H1 (cell line): ENCODE results near the gene RHOU. TPM values are rescaled to one million over a fixed set of nuclear protein-coding genes. Genes with fewer than 3 reads are reported as not detected.

Experiments used
- CTCF ChIA-PET: fragments of 300-600 bp; sonication (Branson Sonifier 250); formaldehyde crosslinking; loops from one replicate; lab custom pipeline; 2021; ENCODE audit not compliant: partially characterized antibody; lab: Charles Lee
- POLR2A ChIA-PET: fragments of 300-600 bp; sonication (Branson Sonifier 250); formaldehyde crosslinking; loops from one replicate; lab custom pipeline; 2021; ENCODE audit warnings: inconsistent platforms; ENCODE audit not compliant: partially characterized antibody; lab: Charles Lee
- DNase-seq, 2 experiments: peaks; one replicate each; pipeline versions ENCODE4 v3.0.0 to v3.0.0-alpha.2; 2010 to 2022; ENCODE audit warnings: low spot score in 2 of 2, low read depth in 1 of 2, mixed read lengths in 1 of 2
- FAIRE-seq: peaks from 2 replicates; lab custom pipeline; 2011; peaks lifted over from hg19 to GRCh38; lab: Jason Lieb, UNC
- H2AFZ ChIP-seq: 2 replicates; pipeline ENCODE4 v1.8.1; 2012; ENCODE audit warnings: low read length, inconsistent platforms
- H2AK5ac ChIP-seq: 2 replicates; pipeline ENCODE4 v1.6.1; 2013; ENCODE audit warnings: low read depth, low read length
- H2BK120ac ChIP-seq: replicated peaks from 2 replicates; pipeline ENCODE3; 2013; ENCODE audit warnings: low read depth, low read length, inconsistent platforms
- H2BK12ac ChIP-seq: 2 replicates; pipeline ENCODE4 v1.6.1; 2013; ENCODE audit warnings: low read depth, low read length
- H2BK15ac ChIP-seq: 2 replicates; pipeline ENCODE4 v1.6.1; 2013; ENCODE audit warnings: low read length
- H2BK20ac ChIP-seq: 2 replicates; pipeline ENCODE4 v1.6.1; 2013; ENCODE audit warnings: low read length
- H2BK5ac ChIP-seq: 2 replicates; pipeline ENCODE4 v1.6.1; 2013; ENCODE audit warnings: low read depth, low read length
- H3K14ac ChIP-seq: 2 replicates; pipeline ENCODE4 v1.6.1; 2013; ENCODE audit warnings: inconsistent platforms; ENCODE audit not compliant: insufficient read length
- H3K18ac ChIP-seq: 2 replicates; pipeline ENCODE4 v1.6.1; 2013; ENCODE audit warnings: low read length; ENCODE audit errors: extremely low read depth
- H3K23ac ChIP-seq: 2 replicates; pipeline ENCODE4 v1.6.1; 2013; ENCODE audit warnings: inconsistent platforms; ENCODE audit not compliant: insufficient read length
- H3K23me2 ChIP-seq: 2 replicates; pipeline ENCODE4 v1.6.1; 2013; ENCODE audit warnings: low read depth, low read length
- H3K27ac ChIP-seq: 2 replicates; pipeline ENCODE4 v1.6.1; 2011; ENCODE audit warnings: low read depth, low read length, inconsistent platforms
- H3K27me3 ChIP-seq, 4 experiments: replicated peaks in 1 of 4; 1 replicate in 1 of 4; 2 replicates in 3 of 4; pipeline versions ENCODE4 v1.6.1 to v1.8.1; 2011 to 2013; ENCODE audit warnings: low read length in 3 of 4, mild to moderate bottlenecking in 3 of 4, inconsistent platforms in 2 of 4, mixed read lengths in 2 of 4, moderate library complexity in 1 of 4; ENCODE audit not compliant: control insufficient read depth in 3 of 4, insufficient read depth in 3 of 4; ENCODE audit errors: extremely low read depth in 1 of 4
- H3K36me3 ChIP-seq, 4 experiments: 2 replicates each; pipeline versions ENCODE4 v1.6.1 to v1.8.1; 2011 to 2013; ENCODE audit warnings: mild to moderate bottlenecking in 4 of 4, low read length in 3 of 4, moderate library complexity in 2 of 4, control low read depth in 1 of 4, inconsistent platforms in 1 of 4; ENCODE audit not compliant: insufficient read depth in 4 of 4, control insufficient read depth in 2 of 4
- H3K4ac ChIP-seq: replicated peaks from 2 replicates; pipeline ENCODE3; 2013; ENCODE audit warnings: low read length, low read depth, mixed read lengths, inconsistent platforms; ENCODE audit not compliant: insufficient read length
- H3K4me1 ChIP-seq, 4 experiments: replicated peaks in 1 of 4; 1 replicate in 1 of 4; 2 replicates in 3 of 4; pipeline versions ENCODE4 v1.6.1 to v1.8.1; 2011 to 2013; ENCODE audit warnings: low read length in 3 of 4, inconsistent platforms in 2 of 4, mixed read lengths in 1 of 4; ENCODE audit not compliant: insufficient read depth in 4 of 4, control insufficient read depth in 3 of 4
- H3K4me2 ChIP-seq, 2 experiments: 2 replicates each; pipeline versions ENCODE4 v1.6.1 to v1.8.1; 2011 to 2013; ENCODE audit warnings: low read depth in 2 of 2, low read length in 2 of 2, control low read depth in 1 of 2, inconsistent platforms in 1 of 2, mild to moderate bottlenecking in 1 of 2; ENCODE audit not compliant: insufficient read depth in 1 of 2
- H3K4me3 ChIP-seq, 4 experiments: fragments of 200-600, 300-600 bp in 1 of 4; sonication (generic), shearing (Covaris generic), sonication (Bioruptor Twin) in 1 of 4; 2 replicates each; pipeline versions ENCODE4 v1.5.1 to v1.8.1; 2011 to 2016; ENCODE audit warnings: low read length in 4 of 4, low read depth in 3 of 4, control low read depth in 2 of 4, inconsistent platforms in 2 of 4, mild to moderate bottlenecking in 2 of 4, mixed read lengths in 1 of 4, moderate library complexity in 1 of 4; ENCODE audit not compliant: insufficient read depth in 2 of 4; ENCODE audit errors: extremely low read depth in 1 of 4
- H3K56ac ChIP-seq: replicated peaks from 2 replicates; pipeline ENCODE3; 2013; ENCODE audit warnings: low read depth, mild to moderate bottlenecking, mixed read lengths, low read length, inconsistent platforms; ENCODE audit not compliant: insufficient read length
- H3K79me1 ChIP-seq: 2 replicates; pipeline ENCODE4 v1.6.1; 2013; ENCODE audit warnings: low read depth, low read length, control low read depth
- H3K79me2 ChIP-seq, 2 experiments: 2 replicates each; pipeline versions ENCODE4 v1.6.1 to v1.8.1; 2012 to 2013; ENCODE audit warnings: low read length in 2 of 2, mild to moderate bottlenecking in 2 of 2, inconsistent platforms in 1 of 2; ENCODE audit not compliant: insufficient read depth in 2 of 2, control insufficient read depth in 1 of 2
- H3K9ac ChIP-seq, 4 experiments: replicated peaks in 1 of 4; 1 replicate in 1 of 4; 2 replicates in 3 of 4; pipeline versions ENCODE4 v1.6.1 to v1.8.1; 2011 to 2013; ENCODE audit warnings: low read depth in 3 of 4, low read length in 3 of 4, control low read depth in 2 of 4, mild to moderate bottlenecking in 2 of 4, moderate library complexity in 2 of 4, inconsistent platforms in 1 of 4; ENCODE audit errors: extremely low read depth in 1 of 4
- H3K9me3 ChIP-seq, 2 experiments: 2 replicates each; pipeline versions ENCODE4 v1.6.1 to v1.8.1; 2012 to 2013; ENCODE audit warnings: mild to moderate bottlenecking in 2 of 2, moderate library complexity in 2 of 2, control low read depth in 1 of 2, inconsistent platforms in 1 of 2, low read depth in 1 of 2, low read length in 1 of 2, mixed read lengths in 1 of 2; ENCODE audit not compliant: insufficient read depth in 2 of 2
- H4K20me1 ChIP-seq, 2 experiments: replicated peaks in 1 of 2; 2 replicates each; pipeline versions ENCODE3 to v1.8.1; 2011 to 2013; ENCODE audit warnings: inconsistent platforms in 2 of 2, low read length in 2 of 2, mild to moderate bottlenecking in 1 of 2; ENCODE audit not compliant: insufficient read depth in 2 of 2, control insufficient read depth in 1 of 2
- H4K5ac ChIP-seq: 2 replicates; pipeline ENCODE4 v1.6.1; 2013; ENCODE audit warnings: low read length, low read depth, mixed read lengths, inconsistent platforms; ENCODE audit not compliant: insufficient read length
- H4K8ac ChIP-seq: 2 replicates; pipeline ENCODE4 v1.8.0; 2013; ENCODE audit warnings: mild to moderate bottlenecking, moderate library complexity, low read length, inconsistent platforms; ENCODE audit not compliant: insufficient read depth; ENCODE audit errors: extremely low read depth
- H4K91ac ChIP-seq: replicated peaks from 2 replicates; pipeline ENCODE3; 2013; ENCODE audit warnings: low read length, mixed read lengths, inconsistent platforms; ENCODE audit not compliant: insufficient read length
- CBX8 ChIP-seq: fragments of 300-800, 300-1000 bp; sonication (generic); IDR thresholded peaks from 2 replicates; pipeline ENCODE4 v1.7.1; 2016; ENCODE audit warnings: low read depth, low read length, borderline replicate concordance
- CHD1 ChIP-seq: IDR thresholded peaks from 2 replicates; pipeline ENCODE4 v1.6.1; 2012; ENCODE audit warnings: low read depth, low read length, improper control_type of control experiment
- CHD2 ChIP-seq: IDR thresholded peaks from 2 replicates; pipeline ENCODE4 v1.6.1; 2012; ENCODE audit warnings: low read length, improper control_type of control experiment
- GTF2F1 ChIP-seq: IDR thresholded peaks from 2 replicates; pipeline ENCODE4 v1.6.1; 2012; ENCODE audit warnings: low read depth, low read length, improper control_type of control experiment, borderline replicate concordance
- JUN ChIP-seq: IDR thresholded peaks from 2 replicates; pipeline ENCODE4 v1.6.1; 2011; ENCODE audit warnings: low read depth, mild to moderate bottlenecking, improper control_type of control experiment, low read length
- KDM1A ChIP-seq: fragments of 200-600, 300-600 bp; sonication (generic); IDR thresholded peaks from 2 replicates; pipeline ENCODE4 v1.7.1; 2016; ENCODE audit warnings: mild to moderate bottlenecking, low read length, borderline replicate concordance
- POLR2A ChIP-seq, 2 experiments: IDR thresholded peaks; 1 replicate in 1 of 2; 2 replicates in 1 of 2; pipeline ENCODE4 v1.6.1; 2011; ENCODE audit warnings: low read depth in 2 of 2, low read length in 2 of 2, mild to moderate bottlenecking in 2 of 2; ENCODE audit errors: control extremely low read depth in 1 of 2
- POLR2AphosphoS5 ChIP-seq: IDR thresholded peaks from 2 replicates; pipeline ENCODE4 v1.6.1; 2011; ENCODE audit warnings: low read depth, low read length
- SUZ12 ChIP-seq: fragments of 200-600 bp; sonication (generic); IDR thresholded peaks from 2 replicates; pipeline ENCODE4 v1.6.1; 2012; ENCODE audit warnings: mild to moderate bottlenecking, inconsistent platforms, low read length, moderate library complexity, mixed read lengths
- WGBS, 2 experiments: shearing (Covaris generic) in 1 of 2; methylation state at CpG; one replicate each; pipeline versions ENCODE4 v1.1.6 to v1.1.7; 2013 to 2015; ENCODE audit warnings: low lambda C conversion rate in 2 of 2, mixed read lengths in 2 of 2, inconsistent platforms in 1 of 2, low coverage in 1 of 2, missing lambda C conversion rate in 1 of 2; ENCODE audit not compliant: insufficient replicate concordance in 2 of 2, insufficient coverage in 1 of 2, insufficient read length in 1 of 2; ENCODE audit errors: extremely low coverage in 1 of 2, missing lambda C conversion rate in 1 of 2; 5-methylcytosine and 5-hydroxymethylcytosine counted together
- polyA plus RNA-seq, 7 experiments: library from polyadenylated mRNA; depleted of rRNA in 3 of 7; stranded (reverse) in 5 of 7; unstranded in 2 of 7; fragments of >200 nt in 5 of 7; fragments of 200-250 nt in 2 of 7; gene quantifications; 1 replicate in 5 of 7; 2 replicates in 1 of 7; 4 replicates in 1 of 7; pipeline versions ENCODE4 v1.2.1 to v1.2.3, GENCODE V29; 2011 to 2013; ENCODE audit warnings: missing spikeins in 2 of 7, mixed read lengths in 2 of 7
- total RNA-seq: library from RNA; stranded (reverse); fragmentation: NEBNext Ultra II Directional; extraction: Animal tissue kit (Norgen Biotek cat#: 25700); gene quantifications from 2 replicates; pipeline ENCODE4 v1.2.1, GENCODE V29; 2021
- TF ChIP-seq, protein P1 (sequence below): IDR thresholded peaks from 2 replicates; pipeline ENCODE4 v1.6.1; 2011; ENCODE audit warnings: low read depth, mild to moderate bottlenecking, low read length; ENCODE audit not compliant: insufficient read depth
- TF ChIP-seq, protein P2 (sequence below), 3 experiments: IDR thresholded peaks; 1 replicate in 2 of 3; 2 replicates in 1 of 3; pipeline versions ENCODE4 v1.5.1 to v1.6.1; 2011; ENCODE audit warnings: low read length in 3 of 3, mild to moderate bottlenecking in 3 of 3, inconsistent platforms in 2 of 3, low read depth in 1 of 3, moderate library complexity in 1 of 3; ENCODE audit not compliant: insufficient read depth in 1 of 3; ENCODE audit errors: control extremely low read depth in 1 of 3

Gene RHOU
- total and polyA plus RNA-seq, 2 of the 8 experiments (the other 6 are each of a cell fraction or from before 2014, with no cell fraction given): 3.0 to 3.4 TPM

DNA sequence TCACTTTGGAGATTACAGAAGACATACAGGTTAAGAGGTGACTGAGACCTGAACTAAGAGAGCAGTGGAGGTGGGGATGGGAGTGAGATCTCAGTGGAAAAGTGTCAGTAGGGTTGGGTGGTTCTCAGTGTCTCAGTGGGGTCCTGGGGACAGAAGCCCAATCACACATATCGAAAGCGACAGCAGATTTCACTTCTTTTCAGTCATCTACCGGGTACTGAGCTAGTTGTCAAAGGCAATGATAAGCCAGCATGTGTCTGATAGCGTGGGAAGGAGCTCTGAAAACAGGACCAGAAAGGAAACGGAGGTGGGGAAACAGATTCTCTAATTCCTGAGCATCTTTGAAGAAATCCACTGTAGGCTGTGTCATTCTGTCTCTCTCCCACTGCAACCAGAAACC is 59.5 kb downstream of the RHOU start:
- ChIA-PET POLR2A (interaction anchor here (1.4 kb wide), 1 partner anchor 9 kb away, joined by 4 read pairs; no protein-coding TSS in a partner anchor), CTCF (interaction anchor here (1.9 kb wide), 1 partner anchor 15 kb away, joined by 6 read pairs; no protein-coding TSS in a partner anchor)
- Histone ChIP-seq H3K23ac (no peak overlapping the region), H3K79me1 (no peaks in the 10 kb centered on the region), H2BK15ac (no peak overlapping the region), H3K4ac (no peak overlapping the region), H2BK120ac (no peak overlapping the region), H3K27ac (no peak overlapping the region), H2BK20ac (no peak overlapping the region), H3K56ac (no peak overlapping the region), H4K5ac (no peak overlapping the region), H3K4me3 (no peak overlapping the region), H2BK12ac (no peak overlapping the region), H4K8ac (no peak overlapping the region), H3K9me3 (no peaks in the 10 kb centered on the region), H3K36me3 (no peaks in the 10 kb centered on the region), H2AK5ac (no peak overlapping the region), H4K91ac (no peak overlapping the region), H4K20me1 (no peaks in the 10 kb centered on the region), H3K18ac (no peak overlapping the region), H2AFZ (no peak overlapping the region), H3K9ac (no peak overlapping the region), H3K4me1 (peaks cover 0 to 3% (median 0%) of the 10 kb centered on the region in 4 experiments; a peak in 1 of 7 replicates), H2BK5ac (no peak overlapping the region), H3K79me2 (no peaks in the 10 kb centered on the region), H3K27me3 (no peaks in the 10 kb centered on the region), H3K23me2 (peaks cover 3% of the 10 kb centered on the region; the same call in 1 of the 2 replicates), H3K14ac (no peak overlapping the region), H3K4me2 (no peak overlapping the region)
- WGBS, 2 experiments: 86% methylated on average over 5 of the region's 5 CpGs; no CpG with 5 or more reads in 1 of the 2 experiments
- DNase-seq (no peak), FAIRE-seq (no peak)
- TF ChIP-seq SUZ12 (no peak), GTF2F1 (no peak), CBX8 (no peak), POLR2A (IDR thresholded peaks at IDR 0.05; ENCODE audit: control extremely low read depth in 1 of 2, low read depth in 2 of 2, low read length in 2 of 2) (no peak), JUN (no peak), POLR2AphosphoS5 (no peak), CHD2 (no peak), CHD1 (no peak), KDM1A (no peak)
- TF ChIP-seq, protein P1, sequence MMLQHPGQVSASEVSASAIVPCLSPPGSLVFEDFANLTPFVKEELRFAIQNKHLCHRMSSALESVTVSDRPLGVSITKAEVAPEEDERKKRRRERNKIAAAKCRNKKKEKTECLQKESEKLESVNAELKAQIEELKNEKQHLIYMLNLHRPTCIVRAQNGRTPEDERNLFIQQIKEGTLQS: no peak
- TF ChIP-seq, protein P2, sequence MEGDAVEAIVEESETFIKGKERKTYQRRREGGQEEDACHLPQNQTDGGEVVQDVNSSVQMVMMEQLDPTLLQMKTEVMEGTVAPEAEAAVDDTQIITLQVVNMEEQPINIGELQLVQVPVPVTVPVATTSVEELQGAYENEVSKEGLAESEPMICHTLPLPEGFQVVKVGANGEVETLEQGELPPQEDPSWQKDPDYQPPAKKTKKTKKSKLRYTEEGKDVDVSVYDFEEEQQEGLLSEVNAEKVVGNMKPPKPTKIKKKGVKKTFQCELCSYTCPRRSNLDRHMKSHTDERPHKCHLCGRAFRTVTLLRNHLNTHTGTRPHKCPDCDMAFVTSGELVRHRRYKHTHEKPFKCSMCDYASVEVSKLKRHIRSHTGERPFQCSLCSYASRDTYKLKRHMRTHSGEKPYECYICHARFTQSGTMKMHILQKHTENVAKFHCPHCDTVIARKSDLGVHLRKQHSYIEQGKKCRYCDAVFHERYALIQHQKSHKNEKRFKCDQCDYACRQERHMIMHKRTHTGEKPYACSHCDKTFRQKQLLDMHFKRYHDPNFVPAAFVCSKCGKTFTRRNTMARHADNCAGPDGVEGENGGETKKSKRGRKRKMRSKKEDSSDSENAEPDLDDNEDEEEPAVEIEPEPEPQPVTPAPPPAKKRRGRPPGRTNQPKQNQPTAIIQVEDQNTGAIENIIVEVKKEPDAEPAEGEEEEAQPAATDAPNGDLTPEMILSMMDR (IDR thresholded peaks at IDR 0.05; ENCODE audit: control extremely low read depth in 1 of 3, insufficient read depth in 1 of 3, low read depth in 1 of 3, low read length in 3 of 3): no peak
